ENCODE results near the gene SEC62. TPM values are rescaled to one million over a fixed set of nuclear protein-coding genes. Genes with fewer than 3 reads are reported as not detected.

SEC62 gene
- total and polyA plus RNA-seq, 9 of the 15 experiments (the other 6 are each of a cell fraction or from before 2014, with no cell fraction given): 34.5 to 152 (median 51.8) TPM

GRCh38 chr3:169965562-169966427, 812 bp upstream of the SEC62 start (continued):
- no peak for TF ChIP-seq ARID3B (CRISPR knock-in tag; IDR thresholded peaks at IDR 0.05; ENCODE audit: borderline replicate concordance)
- TF ChIP-seq SRSF3 (IDR thresholded peaks at IDR 0.05; ENCODE audit: insufficient read depth, low read length): no peak
- TF ChIP-seq SNRNP70 (optimal IDR thresholded peaks at IDR 0.05; ENCODE audit: low read depth, low read length): no peak
- no peak for TF ChIP-seq PRDM10 (IDR thresholded peaks at IDR 0.05; ENCODE audit: partially characterized antibody)
- peak; percentile 72; the same call in 1 of the 2 replicates for TF ChIP-seq MECOM (CRISPR knock-in tag; IDR thresholded peaks at IDR 0.05)
- TF ChIP-seq ZMIZ1 (IDR thresholded peaks at IDR 0.05; ENCODE audit: low read depth in 2 of 2, low read length in 2 of 2): no peak
- peak; percentile 70 for TF ChIP-seq TCF3 (CRISPR knock-in tag; IDR thresholded peaks at IDR 0.05)
- no peak for TF ChIP-seq CREB1 (IDR thresholded peaks at IDR 0.05)
- TF ChIP-seq CREB1 (CRISPR knock-in tag; IDR thresholded peaks at IDR 0.05): no peak
- TF ChIP-seq HES1 (IDR thresholded peaks at IDR 0.05; ENCODE audit: low read depth): 0 out of 2 replicates have a peak, but pooled peaks have one; percentile 8
- TF ChIP-seq RBBP5 (IDR thresholded peaks at IDR 0.05; ENCODE audit: borderline replicate concordance, insufficient read depth, low read length, poor library complexity, severe bottlenecking): no peak
- no peak; the same call in 1 of the 2 replicates for TF ChIP-seq JUND (IDR thresholded peaks at IDR 0.05; ENCODE audit: borderline replicate concordance, low read depth, low read length)
- no peak for TF ChIP-seq JUND (tag; IDR thresholded peaks at IDR 0.05; ENCODE audit: borderline replicate concordance, low read depth, low read length)
- TF ChIP-seq FOXK1 (CRISPR knock-in tag; IDR thresholded peaks at IDR 0.05; ENCODE audit: borderline replicate concordance): no peak
- TF ChIP-seq PHTF2 (CRISPR knock-in tag; IDR thresholded peaks at IDR 0.05): no peak
